Right lobe of liver (tissue), 6 donors: ENCODE measurements around the gene SLFN5. TPM values are rescaled to one million over a fixed set of nuclear protein-coding genes. Genes with fewer than 3 reads are reported as not detected.

Source experiments
- ATAC-seq, 4 donors: fragments of 200-7000 bp; cut with Tn5 transposase; one replicate each; pipeline ENCODE4 v1.9.1; 2020; ENCODE audit warnings: mild to moderate bottlenecking in 4 of 4, moderate library complexity in 4 of 4
- DNase-seq, 3 donors: peaks; one replicate each; pipeline ENCODE4 v3.0.0-alpha.2; 2020
- H3K27ac ChIP-seq, 3 donors: fragments of 200-600 bp; one replicate each; pipeline ENCODE4 v1.8.0; 2022
- H3K27me3 ChIP-seq, 2 donors: fragments of 200-600 bp; one replicate each; pipeline ENCODE4 v1.8.0; 2022
- H3K36me3 ChIP-seq, 4 donors: fragments of 200-600 bp; sonication (generic) in 1 of 4; one replicate each; pipeline versions ENCODE4 v1.5.1 to v1.8.0; 2017 to 2022; ENCODE audit warnings: control low read depth in 1 of 4
- H3K4me1 ChIP-seq, 4 donors: fragments of 200-600 bp; sonication (generic) in 1 of 4; one replicate each; pipeline versions ENCODE4 v1.5.1 to v1.8.0; 2017 to 2022; ENCODE audit warnings: control low read depth in 1 of 4
- H3K4me3 ChIP-seq, 3 donors: fragments of 200-600 bp; one replicate each; pipeline ENCODE4 v1.8.0; 2022
- H3K9me3 ChIP-seq, 4 donors: fragments of 200-600 bp; sonication (generic) in 1 of 4; one replicate each; pipeline versions ENCODE4 v1.5.1 to v1.8.0; 2017 to 2022; ENCODE audit warnings: control low read depth in 1 of 4
- CTCF ChIP-seq, 4 donors: fragments of 200-600 bp in 3 of 4; fragments of 450-650 bp in 1 of 4; IDR thresholded peaks; one replicate each; pipeline versions ENCODE4 v1.5.1 to v1.8.0; 2016 to 2022; ENCODE audit warnings: antibody characterized with exemption in 4 of 4, mild to moderate bottlenecking in 2 of 4
- POLR2A ChIP-seq: fragments of 450-650 bp; IDR thresholded peaks from one replicate; pipeline ENCODE4 v1.6.1; 2017; ENCODE audit warnings: antibody characterized with exemption, mild to moderate bottlenecking
- WGBS: methylation state at CpG from one replicate; pipeline ENCODE4 v1.1.6; 2018; ENCODE audit warnings: low coverage, low lambda C conversion rate; ENCODE audit not compliant: insufficient coverage; ENCODE audit errors: missing lambda C conversion rate; 5-methylcytosine and 5-hydroxymethylcytosine counted together
- intact Hi-C, 2 donors: fragments of 100-400 bp; cut with DNase I; formaldehyde crosslinking; loops; one replicate each; pipeline versions ENCODE4 v1.11.2 to v1.14.1; 2022
- total RNA-seq, 6 experiments: library from RNA; depleted of rRNA in 2 of 6; stranded (reverse); fragments of >200 nt in 2 of 6; fragmentation: NEBNext Ultra II Directional in 3 of 6; extraction: Animal tissue kit (Norgen Biotek cat#: 25700) in 3 of 6; gene quantifications; one replicate each; pipeline versions ENCODE4 v1.1.0 to v1.2.4, GENCODE V29; 2016 to 2023
- donor health status: DM: no; HTN: yes; CAD: no.
- donor health status: DM: no; HTN: no; CAD: no.
- donor health status: DM: no; HTN: no; CAD: no.
- donor health status: DM: no; HTN: yes; CAD: no.
- donor health status: DM: no; HTN: yes; CAD: no.

The SLFN5 gene
- total RNA-seq, 6 experiments from 2014 or later: 4.9 to 7.9 (median 5.5) TPM

- peak in 1 of 4 donors; percentile 44 for ATAC-seq
- no peak overlapping the region for H3K27ac ChIP-seq
- WGBS: 46% methylated on average over 2 of the region's 2 CpGs
These were observed 9.8 kb downstream of the SLFN5 start for GRCh38 chr17:35252651-35253050.

GRCh38 chr17:35254107-35254773 is 11.4 kb downstream of the SLFN5 start:
- TF ChIP-seq CTCF (IDR thresholded peaks at IDR 0.05) (no peak), POLR2A (no peak)
- ATAC-seq (peak; percentile 93 to 97 (median 96)), DNase-seq (peak in 2 of 3 donors; percentile 42 to 83)
- Histone ChIP-seq H3K4me1 (peaks cover 0 to 20% (median 10%) of the 10 kb centered on the region in 4 donors), H3K4me3 (no peak overlapping the region), H3K9me3 (no peaks in the 10 kb centered on the region), H3K27ac (peak overlapping the region in 2 of 3 donors; percentile 35 to 38), H3K27me3 (no peaks in the 10 kb centered on the region), H3K36me3 (no peaks in the 10 kb centered on the region)
- intact Hi-C loops: no loop called here
- 25% methylated on average over 4 of the region's 8 CpGs for whole genome bisulfite sequencing

More at GRCh38 chr17:35252651-35253050, 9.8 kb downstream of the SLFN5 start:
- Histone ChIP-seq H3K4me1 (peaks cover 0 to 20% (median 10%) of the 10 kb centered on the region in 4 donors), H3K9me3 (no peaks in the 10 kb centered on the region), H3K27me3 (no peaks in the 10 kb centered on the region), H3K4me3 (no peak overlapping the region), H3K36me3 (no peaks in the 10 kb centered on the region)
- DNase-seq: no peak
- no peak for TF ChIP-seq CTCF (IDR thresholded peaks at IDR 0.05)
- intact Hi-C loops: no loop called here

GRCh38 chr17:35255316-35255715 is 12.4 kb downstream of the SLFN5 start:
- intact Hi-C loops: no loop called here
- ATAC-seq (no peak), DNase-seq (no peak)
- H3K27ac ChIP-seq: no peak overlapping the region
- 100% methylated on average over 4 of the region's 4 CpGs for WGBS
- no peaks in the 10 kb centered on the region for H3K27me3 ChIP-seq
- no peaks in the 10 kb centered on the region for H3K9me3 ChIP-seq
- no peaks in the 10 kb centered on the region for H3K36me3 ChIP-seq
- TF ChIP-seq CTCF (IDR thresholded peaks at IDR 0.05) (no peak), POLR2A (no peak)
- no peak overlapping the region for H3K4me3 ChIP-seq
- peaks cover 0 to 20% (median 10%) of the 10 kb centered on the region in 4 donors for H3K4me1 ChIP-seq

GRCh38 chr17:35256629-35257028 is 13.8 kb downstream of the SLFN5 start:
- no peak for ATAC-seq
- Histone ChIP-seq H3K27me3 (no peaks in the 10 kb centered on the region), H3K36me3 (no peaks in the 10 kb centered on the region), H3K9me3 (no peaks in the 10 kb centered on the region), H3K27ac (no peak overlapping the region), H3K4me1 (peaks cover 0 to 20% (median 10%) of the 10 kb centered on the region in 4 donors), H3K4me3 (no peak overlapping the region)
- intact Hi-C loops: no loop called here
- no peak for TF ChIP-seq POLR2A
- no peak for TF ChIP-seq CTCF (IDR thresholded peaks at IDR 0.05)
- no peak for DNase-seq
- 55% methylated on average over 2 of the region's 5 CpGs for WGBS
